HepG2 (cell line): Measurements from ENCODE around the gene HDHD3. TPM values are rescaled to one million over a fixed set of nuclear protein-coding genes. Genes with fewer than 3 reads are reported as not detected.

Experiments used
- ATAD3A ChIP-seq: sonication (generic); formaldehyde crosslinking; IDR thresholded peaks from 2 replicates; pipeline ENCODE4 v1.4.0; 2020; ENCODE audit warnings: missing genetic modification reagents
- CAMTA2 ChIP-seq: sonication (generic); formaldehyde crosslinking; IDR thresholded peaks from 2 replicates; pipeline ENCODE4 v1.4.0; 2020; ENCODE audit warnings: mild to moderate bottlenecking, missing genetic modification reagents, borderline replicate concordance
- CCDC6 ChIP-seq: sonication (generic); formaldehyde crosslinking; IDR thresholded peaks from 2 replicates; pipeline ENCODE4 v1.8.1; 2022; ENCODE audit warnings: mild to moderate bottlenecking, missing genetic modification reagents, moderate library complexity
- EED ChIP-seq: sonication (generic); formaldehyde crosslinking; IDR thresholded peaks from 2 replicates; pipeline ENCODE4 v1.5.0; 2020; ENCODE audit warnings: mild to moderate bottlenecking, missing genetic modification reagents
- GPBP1L1 ChIP-seq: sonication (generic); formaldehyde crosslinking; IDR thresholded peaks from 2 replicates; pipeline ENCODE4 v1.5.0; 2020; ENCODE audit warnings: mild to moderate bottlenecking, missing genetic modification reagents
- HNRNPLL ChIP-seq: fragments of 200-400 bp; formaldehyde crosslinking; IDR thresholded peaks from 2 replicates; pipeline ENCODE4 v1.6.1; 2017; ENCODE audit warnings: mild to moderate bottlenecking, low read depth, low read length; ENCODE audit not compliant: poor library complexity, severe bottlenecking
- MAFG ChIP-seq: sonication (generic); formaldehyde crosslinking; IDR thresholded peaks from 2 replicates; pipeline ENCODE4 v1.5.1; 2020; ENCODE audit warnings: mild to moderate bottlenecking, missing genetic modification reagents
- NFKBIZ ChIP-seq: IDR thresholded peaks from 2 replicates; pipeline ENCODE4 v1.6.1; 2018; ENCODE audit warnings: missing genetic modification reagents, missing compliant biosample characterization
- NKX3-1 ChIP-seq: sonication (generic); formaldehyde crosslinking; IDR thresholded peaks from 2 replicates; pipeline ENCODE4 v1.5.0; 2020; ENCODE audit warnings: missing genetic modification reagents
- SNAI1 ChIP-seq: sonication (generic); formaldehyde crosslinking; IDR thresholded peaks from 2 replicates; pipeline ENCODE4 v1.5.0; 2020; ENCODE audit warnings: mild to moderate bottlenecking, missing genetic modification reagents, borderline replicate concordance
- SOX13 ChIP-seq, 3 experiments: fragments of 450-650 bp in 1 of 3; sonication (generic) in 1 of 3; formaldehyde crosslinking in 1 of 3; IDR thresholded peaks in 2 of 3; conservative IDR thresholded peaks in 1 of 3; 2 replicates each; pipeline versions ENCODE4 v1.5.0 to v1.6.1; 2016 to 2020; ENCODE audit warnings: antibody characterized with exemption in 1 of 3, mild to moderate bottlenecking in 1 of 3, missing compliant biosample characterization in 1 of 3, missing genetic modification reagents in 1 of 3, moderate library complexity in 1 of 3
- SUZ12 ChIP-seq: fragments of 150-350 bp; IDR thresholded peaks from 2 replicates; pipeline ENCODE4 v1.6.1; 2014; ENCODE audit warnings: low read depth, low read length
- TRAFD1 ChIP-seq: sonication (generic); formaldehyde crosslinking; IDR thresholded peaks from 2 replicates; pipeline ENCODE4 v1.5.1; 2020; ENCODE audit warnings: missing genetic modification reagents, mild to moderate bottlenecking, borderline replicate concordance
- ZBTB26 ChIP-seq: IDR thresholded peaks from 2 replicates; pipeline ENCODE4 v1.6.1; 2016; ENCODE audit warnings: missing compliant biosample characterization, missing genetic modification reagents, borderline replicate concordance
- ZBTB42 ChIP-seq: sonication (generic); formaldehyde crosslinking; IDR thresholded peaks from 2 replicates; pipeline ENCODE4 v1.5.0; 2020; ENCODE audit warnings: mild to moderate bottlenecking, missing genetic modification reagents
- ZNF326 ChIP-seq: sonication (generic); formaldehyde crosslinking; IDR thresholded peaks from 2 replicates; pipeline ENCODE4 v1.4.0; 2020; ENCODE audit warnings: missing genetic modification reagents, borderline replicate concordance
- ZSCAN9 ChIP-seq: IDR thresholded peaks from 2 replicates; pipeline ENCODE4 v1.6.1; 2016; ENCODE audit warnings: borderline replicate concordance
- polyA plus RNA-seq, 8 experiments: library from polyadenylated mRNA; depleted of rRNA in 3 of 8; stranded (reverse) in 7 of 8; unstranded in 1 of 8; fragments of >200 nt; fragmentation: Illumina TruSeq in 4 of 8; extraction: Trizol in 4 of 8; gene quantifications; 2 replicates each; pipeline versions ENCODE4 v1.2.1 to v1.2.3, GENCODE V29; 2011 to 2016; ENCODE audit warnings: low read depth in 4 of 8, missing spikeins in 1 of 8, mixed read lengths in 1 of 8; ENCODE audit not compliant: insufficient read depth in 1 of 8
- total RNA-seq, 5 experiments: library from RNA; depleted of rRNA; stranded (reverse); fragments of >200 nt; fragmentation: Illumina TruSeq; extraction: Trizol; gene quantifications; 2 replicates each; pipeline ENCODE4 v1.2.3, GENCODE V29; 2016; ENCODE audit warnings: low read depth in 1 of 5
- TF ChIP-seq, protein P1 (sequence below): IDR thresholded peaks from 2 replicates; pipeline ENCODE4 v1.6.1; 2018; ENCODE audit warnings: missing genetic modification reagents, mild to moderate bottlenecking, missing compliant biosample characterization
- TF ChIP-seq, protein P2 (sequence below): sonication (generic); formaldehyde crosslinking; IDR thresholded peaks from 2 replicates; pipeline ENCODE4 v1.5.0; 2020; ENCODE audit warnings: mild to moderate bottlenecking, missing genetic modification reagents

Gene HDHD3
- total and polyA plus RNA-seq, 2 of the 13 experiments (the other 11 are each of a cell fraction or from before 2014, with no cell fraction given) = 23.1 to 38.5 TPM

DNA sequence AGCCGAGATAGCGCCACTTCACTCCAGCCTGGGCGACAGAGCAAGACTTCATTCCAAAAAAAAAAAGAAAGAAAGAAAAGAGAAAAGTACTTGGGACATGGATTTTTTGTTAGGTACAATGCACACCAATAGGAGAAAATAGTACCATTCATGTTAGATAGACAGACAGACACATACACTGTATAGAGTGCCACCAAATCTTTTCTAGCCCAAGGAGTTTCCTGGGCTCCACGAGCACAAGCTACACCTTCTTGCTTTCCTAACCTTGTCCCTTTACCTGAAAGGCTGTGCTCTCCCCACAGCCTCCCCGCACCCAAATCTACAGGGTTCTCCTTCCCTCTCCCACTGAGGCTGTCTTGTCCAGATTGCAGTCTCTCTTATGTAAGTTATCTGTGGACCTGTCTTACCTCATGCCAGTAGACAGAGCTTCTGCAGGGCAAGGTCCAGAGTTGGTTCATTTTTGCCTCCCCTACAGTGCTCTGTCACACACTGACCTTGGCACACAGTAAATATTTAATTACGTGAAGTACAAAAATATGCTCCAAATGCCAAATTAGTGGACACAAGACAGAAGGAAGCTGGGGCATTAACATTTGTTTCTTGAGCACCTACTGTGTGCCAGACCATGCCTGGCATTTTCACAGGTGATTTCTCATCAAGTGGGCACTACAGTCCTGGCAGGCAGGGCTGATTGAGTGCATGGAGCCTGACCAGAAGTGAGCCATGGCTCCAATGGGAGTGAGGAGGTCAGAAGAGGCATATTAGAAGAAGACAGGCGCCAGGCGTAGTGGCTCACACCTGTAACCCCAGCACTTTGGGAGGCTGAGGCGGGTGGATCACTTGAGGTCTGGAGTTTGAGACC, 18.4 kb upstream of the HDHD3 start (continued):
- TF ChIP-seq SNAI1 (CRISPR knock-in tag) = 0 out of 2 replicates have a peak, but pooled peaks have one; percentile 50
- TF ChIP-seq ATAD3A = no peak
- TF ChIP-seq ZBTB26 = peak; percentile 54; the same call in 1 of the 2 replicates
- no peak for TF ChIP-seq HNRNPLL
- TF ChIP-seq, protein P1, sequence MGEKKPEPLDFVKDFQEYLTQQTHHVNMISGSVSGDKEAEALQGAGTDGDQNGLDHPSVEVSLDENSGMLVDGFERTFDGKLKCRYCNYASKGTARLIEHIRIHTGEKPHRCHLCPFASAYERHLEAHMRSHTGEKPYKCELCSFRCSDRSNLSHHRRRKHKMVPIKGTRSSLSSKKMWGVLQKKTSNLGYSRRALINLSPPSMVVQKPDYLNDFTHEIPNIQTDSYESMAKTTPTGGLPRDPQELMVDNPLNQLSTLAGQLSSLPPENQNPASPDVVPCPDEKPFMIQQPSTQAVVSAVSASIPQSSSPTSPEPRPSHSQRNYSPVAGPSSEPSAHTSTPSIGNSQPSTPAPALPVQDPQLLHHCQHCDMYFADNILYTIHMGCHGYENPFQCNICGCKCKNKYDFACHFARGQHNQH = peak; percentile 83
- TF ChIP-seq, protein P2, sequence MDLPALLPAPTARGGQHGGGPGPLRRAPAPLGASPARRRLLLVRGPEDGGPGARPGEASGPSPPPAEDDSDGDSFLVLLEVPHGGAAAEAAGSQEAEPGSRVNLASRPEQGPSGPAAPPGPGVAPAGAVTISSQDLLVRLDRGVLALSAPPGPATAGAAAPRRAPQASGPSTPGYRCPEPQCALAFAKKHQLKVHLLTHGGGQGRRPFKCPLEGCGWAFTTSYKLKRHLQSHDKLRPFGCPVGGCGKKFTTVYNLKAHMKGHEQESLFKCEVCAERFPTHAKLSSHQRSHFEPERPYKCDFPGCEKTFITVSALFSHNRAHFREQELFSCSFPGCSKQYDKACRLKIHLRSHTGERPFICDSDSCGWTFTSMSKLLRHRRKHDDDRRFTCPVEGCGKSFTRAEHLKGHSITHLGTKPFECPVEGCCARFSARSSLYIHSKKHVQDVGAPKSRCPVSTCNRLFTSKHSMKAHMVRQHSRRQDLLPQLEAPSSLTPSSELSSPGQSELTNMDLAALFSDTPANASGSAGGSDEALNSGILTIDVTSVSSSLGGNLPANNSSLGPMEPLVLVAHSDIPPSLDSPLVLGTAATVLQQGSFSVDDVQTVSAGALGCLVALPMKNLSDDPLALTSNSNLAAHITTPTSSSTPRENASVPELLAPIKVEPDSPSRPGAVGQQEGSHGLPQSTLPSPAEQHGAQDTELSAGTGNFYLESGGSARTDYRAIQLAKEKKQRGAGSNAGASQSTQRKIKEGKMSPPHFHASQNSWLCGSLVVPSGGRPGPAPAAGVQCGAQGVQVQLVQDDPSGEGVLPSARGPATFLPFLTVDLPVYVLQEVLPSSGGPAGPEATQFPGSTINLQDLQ = 0 out of 2 replicates have a peak, but pooled peaks have one; percentile 47
- no peak for TF ChIP-seq SUZ12
- no peak for TF ChIP-seq CAMTA2 (CRISPR knock-in tag)
- TF ChIP-seq ZNF326 (CRISPR knock-in tag) = no peak
- TF ChIP-seq ZSCAN9 = peak; percentile 84
- TF ChIP-seq EED (CRISPR knock-in tag) = no peak
- no peak for TF ChIP-seq ZBTB42 (CRISPR knock-in tag)
- TF ChIP-seq NKX3-1 (CRISPR knock-in tag) = no peak
- no peak for TF ChIP-seq TRAFD1 (CRISPR knock-in tag)
- TF ChIP-seq SOX13 (IDR thresholded peaks at IDR 0.05) = no peak
- TF ChIP-seq SOX13 (CRISPR knock-in tag; conservative IDR thresholded peaks at IDR 0.05 in 1 of 2, IDR thresholded peaks at IDR 0.05 in 1 of 2) = peak in 1 of 2 experiments; percentile 84; a peak in 1 of 4 replicates
- no peak for TF ChIP-seq NFKBIZ (CRISPR knock-in tag)
- TF ChIP-seq MAFG (CRISPR knock-in tag) = no peak
- no peak for TF ChIP-seq GPBP1L1 (CRISPR knock-in tag)
- no peak for TF ChIP-seq CCDC6 (CRISPR knock-in tag)
